ENCODE data around the gene TFAP2A.

The TFAP2A gene

GRCh38 chr6:10412461-10413261, 2.2 kb downstream of the TFAP2A start:
- DNase-seq: peak; percentile 62

- peak; percentile 62 for DNase-seq
Observed at GRCh38 chr6:10411971-10412460, 2.9 kb downstream of the TFAP2A start.

GRCh38 chr6:10411131-10411970, 3.5 kb downstream of the TFAP2A start:
- peak; percentile 54 for DNase-seq

GRCh38 chr6:10410207-10411050, 4.4 kb downstream of the TFAP2A start:
- DNase-seq: peak; percentile 28

GRCh38 chr6:10409731-10410206, 5.1 kb downstream of the TFAP2A start:
- DNase-seq: peak; percentile 44

GRCh38 chr6:10409233-10409721, 5.6 kb downstream of the TFAP2A start:
- DNase-seq: no peak

GRCh38 chr6:10408457-10408856, 6.4 kb downstream of the TFAP2A start:
- DNase-seq: no peak

GRCh38 chr6:10407674-10408054, 7.2 kb downstream of the TFAP2A start:
- DNase-seq: no peak

GRCh38 chr6:10407018-10407673, 7.7 kb downstream of the TFAP2A start:
- no peak for DNase-seq

- no peak for DNase-seq
Observed at GRCh38 chr6:10406556-10406955, 8.3 kb downstream of the TFAP2A start.

- no peak for DNase-seq
Observed at GRCh38 chr6:10405513-10405900, 9.4 kb downstream of the TFAP2A start.

GRCh38 chr6:10404799-10405512, 9.9 kb downstream of the TFAP2A start:
- peak; percentile 59 for DNase-seq

- DNase-seq: peak; percentile 100
Observed at GRCh38 chr6:10404107-10404798, 10.6 kb downstream of the TFAP2A start.

- DNase-seq: peak; percentile 26
Observed at GRCh38 chr6:10403385-10404106, 11.3 kb downstream of the TFAP2A start.

- DNase-seq: no peak
Observed at GRCh38 chr6:10402648-10403311, 12.1 kb downstream of the TFAP2A start.

GRCh38 chr6:10401632-10402223, 13.1 kb downstream of the TFAP2A start:
- no peak for DNase-seq

GRCh38 chr6:10401004-10401536, 13.8 kb downstream of the TFAP2A start:
- DNase-seq: no peak

GRCh38 chr6:10400330-10400729, 14.5 kb downstream of the TFAP2A start:
- DNase-seq: no peak

- DNase-seq: no peak
Observed at GRCh38 chr6:10399451-10399850, 15.4 kb downstream of the TFAP2A start.

Data from NCI-H82 (cell line).